Measurements from ENCODE around the gene CEMIP.

Gene CEMIP

DNA sequence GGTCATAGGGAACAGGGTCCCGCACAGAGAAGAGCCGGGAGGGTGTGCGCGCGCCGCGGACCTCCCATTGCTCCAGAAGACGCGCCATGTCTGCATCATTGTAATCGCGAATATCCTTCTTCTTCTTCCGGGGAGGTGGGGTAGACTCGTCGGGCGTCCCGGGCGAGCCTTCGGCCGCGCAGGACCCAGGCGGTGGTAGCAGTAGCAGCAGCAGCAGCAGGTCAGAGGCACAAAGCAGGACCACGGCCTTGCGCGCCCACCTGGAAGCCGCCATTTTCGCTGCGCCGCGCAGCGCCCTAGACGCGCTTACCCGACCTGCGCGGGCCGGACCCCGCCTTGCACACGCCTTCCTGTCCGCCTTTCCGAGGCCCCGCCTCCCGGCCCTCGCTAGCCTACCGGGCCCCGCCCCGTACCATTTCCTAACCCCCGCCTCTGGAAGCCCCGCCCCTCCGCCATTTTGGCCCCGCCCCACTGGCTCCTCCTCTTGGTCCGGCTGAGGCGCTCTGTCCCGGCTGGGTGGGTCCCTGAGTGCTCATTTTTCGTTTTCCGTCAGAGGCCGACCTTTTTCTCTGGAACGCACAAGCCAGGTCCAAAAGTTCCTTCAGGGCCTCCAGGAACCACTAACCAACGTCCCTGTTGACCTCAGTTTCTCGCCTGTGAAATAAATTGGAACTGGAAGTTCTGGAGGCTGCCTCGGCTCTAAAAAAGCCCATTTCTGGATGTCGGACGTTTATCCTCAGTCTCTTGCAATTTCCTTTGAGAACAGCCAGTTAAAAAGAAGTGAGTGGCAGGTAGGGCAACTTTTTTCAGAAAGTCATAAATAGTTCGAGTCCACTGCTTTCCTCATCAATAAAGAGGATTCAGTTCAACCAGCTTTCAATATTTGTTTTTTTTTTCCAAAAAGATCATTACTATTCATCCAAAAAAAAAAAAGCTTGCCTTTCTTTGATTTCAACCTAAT lies 210.6 kb downstream of the CEMIP start, which contains the start of gene MESD:
Gene MESD (minus strand): TSS at position 302 of the 961 bp plus-strand sequence. CDS start 28 bp downstream, at position 274.
- DNase-seq, result peak; percentile 99

DNA sequence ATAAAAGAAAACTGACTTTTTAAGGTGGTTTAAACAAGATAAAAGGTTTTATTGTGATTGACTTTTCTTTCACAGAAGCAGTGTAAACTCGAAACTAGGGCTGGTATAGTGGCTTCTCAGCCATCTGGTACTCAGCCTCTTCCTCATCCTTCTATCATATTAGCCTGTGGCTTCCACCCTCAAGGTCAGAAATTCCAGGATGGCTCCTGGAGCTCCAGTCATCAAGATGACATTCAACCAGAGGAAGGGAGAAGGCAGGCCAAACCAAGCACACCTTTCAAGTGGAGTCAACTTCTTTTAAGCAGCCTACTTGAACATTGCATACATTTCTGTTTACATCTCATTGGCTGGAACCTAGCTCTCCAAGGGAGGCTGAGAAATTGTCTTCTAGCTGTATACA lies 211.8 kb downstream of the CEMIP start:
- DNase-seq, result no peak

DNA sequence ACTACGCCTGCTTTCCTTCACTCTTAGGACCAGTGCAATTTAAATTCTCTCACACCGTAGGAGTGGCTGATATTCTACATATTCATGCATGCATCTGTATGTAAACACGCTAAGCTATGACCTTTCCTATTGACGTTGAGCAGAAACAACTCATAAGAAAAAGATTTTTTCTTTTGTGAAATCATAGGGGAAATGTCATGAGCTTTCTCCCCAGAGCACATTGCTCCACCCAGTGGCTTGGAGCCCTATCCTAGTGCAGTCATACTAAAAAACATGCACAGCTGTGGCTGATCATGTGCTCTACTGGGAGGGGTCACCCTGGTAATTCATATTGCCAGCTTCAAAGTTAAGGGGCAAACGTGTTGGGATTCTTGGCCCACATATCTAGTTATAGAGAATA lies 212.3 kb downstream of the CEMIP start:
- no peak for DNase-seq

DNA sequence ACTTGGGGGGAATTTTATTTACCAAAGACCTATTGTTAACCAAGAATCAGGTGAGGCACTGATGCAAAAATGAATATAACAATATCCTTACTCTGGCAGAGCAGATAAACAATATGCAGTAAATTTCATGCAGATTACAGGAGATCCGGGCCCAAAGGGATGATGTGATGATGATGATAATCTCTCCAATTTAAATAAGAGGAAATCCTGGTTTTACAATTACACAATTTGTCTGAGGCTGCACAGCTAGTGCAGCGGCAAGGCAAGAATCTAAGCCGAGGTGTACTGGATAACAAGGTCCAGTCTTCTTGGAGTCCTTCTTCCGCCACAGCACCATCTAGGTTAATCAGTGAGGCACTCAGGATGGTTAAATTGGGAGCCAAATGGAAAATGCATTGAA lies 212.8 kb downstream of the CEMIP start:
- no peak for DNase-seq

DNA sequence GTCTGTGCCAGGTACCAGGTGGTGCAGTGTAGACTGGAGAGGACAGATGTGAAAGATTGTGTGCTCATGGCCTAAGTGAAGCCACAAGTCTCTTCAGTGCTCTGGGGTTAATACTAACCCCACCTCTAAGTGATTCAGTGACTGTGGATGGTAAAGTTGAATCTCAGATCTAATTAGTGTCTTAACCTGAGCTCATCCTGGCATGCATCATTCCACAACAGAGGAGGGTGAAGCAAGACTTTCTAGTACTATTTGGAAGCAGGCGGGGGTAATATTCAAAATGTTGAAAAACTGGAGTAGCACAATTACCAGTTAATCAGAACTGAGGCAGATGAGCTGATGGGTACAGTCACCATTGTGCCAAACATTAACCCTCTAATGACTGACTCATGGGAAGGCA lies 213.3 kb downstream of the CEMIP start:
- no peak for DNase-seq

DNA sequence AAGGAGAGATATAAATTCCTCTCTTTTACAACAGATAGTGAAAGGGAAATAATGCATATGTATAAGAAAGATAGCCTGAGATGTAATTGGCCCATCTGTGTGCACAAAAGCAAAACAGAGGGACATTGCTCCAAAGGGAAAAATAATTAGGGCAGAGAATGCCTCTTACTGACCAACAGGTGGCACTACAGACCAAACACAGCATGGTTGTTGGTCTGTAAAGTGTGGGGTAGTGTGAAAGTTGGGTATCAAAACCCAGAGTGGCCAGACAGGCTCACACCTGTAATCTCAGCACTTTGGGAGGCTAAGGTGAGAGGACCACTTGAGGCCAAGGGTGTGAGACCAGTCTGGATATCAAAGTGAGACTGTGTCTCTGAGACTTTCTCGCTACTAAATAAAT lies 217.1 kb downstream of the CEMIP start:
- DNase-seq, result no peak

DNA sequence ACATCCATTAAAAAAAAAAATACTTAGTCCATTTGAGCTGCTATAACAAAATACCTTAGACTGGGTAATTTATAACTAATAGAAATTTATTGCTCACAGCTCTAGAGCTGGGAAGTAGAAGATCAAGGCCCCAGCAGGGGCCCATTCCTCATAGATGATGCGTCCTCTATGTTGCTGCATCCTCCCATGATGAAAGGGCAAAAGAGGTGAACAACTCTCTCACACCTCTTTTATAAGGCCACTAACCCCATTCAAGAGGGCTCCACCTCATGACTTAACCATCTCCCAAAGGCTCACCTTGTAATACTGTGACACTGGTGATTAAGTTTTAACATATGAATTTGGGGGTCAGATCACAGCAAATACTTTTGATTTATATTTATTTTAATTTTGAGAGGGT lies 218.5 kb downstream of the CEMIP start:
- no peak for DNase-seq

DNA sequence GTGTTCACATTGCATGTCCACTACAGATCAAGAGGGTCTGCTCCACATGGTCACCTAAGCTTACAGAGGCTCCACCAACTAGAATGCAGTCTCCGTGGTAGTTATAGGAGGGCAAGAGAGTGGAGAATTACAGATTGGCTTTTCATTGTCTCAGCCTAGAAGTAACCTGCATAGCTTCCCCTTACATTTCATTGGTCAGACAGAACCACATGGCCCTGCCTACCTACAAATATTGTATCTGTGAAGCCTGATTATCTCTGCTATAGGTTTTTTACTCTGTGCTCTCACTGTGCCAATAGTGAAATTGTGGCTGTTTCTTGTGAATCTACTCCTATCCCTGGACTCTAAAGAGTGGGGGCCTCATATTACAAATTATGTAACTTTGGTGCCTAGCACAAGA lies 219.1 kb downstream of the CEMIP start:
- no peak for DNase-seq

DNA sequence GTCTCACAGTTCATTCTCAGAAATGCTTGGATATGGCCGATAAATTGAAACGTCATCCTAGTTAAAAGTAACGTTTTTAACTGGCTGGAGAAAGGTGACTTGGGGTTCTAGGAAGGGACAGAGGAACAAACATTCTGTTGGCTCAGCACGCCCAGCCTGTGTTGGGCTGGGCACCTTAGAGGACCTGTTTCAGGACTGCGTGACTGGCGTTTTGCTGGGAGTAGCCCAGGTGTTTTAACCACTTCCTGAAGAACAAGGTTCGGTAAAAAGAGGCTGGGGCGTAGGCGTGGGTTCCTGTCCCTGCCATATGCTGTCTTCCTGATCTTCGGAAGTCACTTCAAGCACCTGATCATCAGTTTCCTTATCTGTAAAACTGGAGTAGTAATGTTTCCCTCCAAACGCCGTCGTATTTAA lies 220.5 kb downstream of the CEMIP start:
- DNase-seq, result peak; percentile 35

DNA sequence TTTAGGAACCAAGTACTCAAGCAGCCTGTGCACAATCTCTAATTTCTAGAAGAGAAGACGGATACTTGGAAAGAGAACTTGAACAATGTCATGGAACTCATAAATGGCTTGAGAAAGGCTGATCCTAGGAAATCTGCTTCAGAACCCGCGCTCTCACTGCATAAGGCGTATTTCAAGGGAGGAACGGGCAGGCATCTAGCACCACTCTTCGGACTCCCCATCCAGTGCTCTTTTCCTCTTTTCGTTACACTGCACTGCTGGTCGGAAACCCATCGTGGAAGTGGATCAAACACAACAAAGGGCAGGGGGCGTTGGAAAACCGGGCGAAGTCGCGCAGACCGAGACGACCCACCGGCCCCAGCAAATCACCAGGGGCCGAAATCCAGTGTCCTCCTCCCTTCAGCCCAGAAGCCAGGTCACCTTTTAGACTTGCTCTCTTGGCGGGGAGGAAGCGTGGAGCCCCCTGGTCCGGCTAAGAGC lies 221.0 kb downstream of the CEMIP start:
- no peak for DNase-seq

DNA sequence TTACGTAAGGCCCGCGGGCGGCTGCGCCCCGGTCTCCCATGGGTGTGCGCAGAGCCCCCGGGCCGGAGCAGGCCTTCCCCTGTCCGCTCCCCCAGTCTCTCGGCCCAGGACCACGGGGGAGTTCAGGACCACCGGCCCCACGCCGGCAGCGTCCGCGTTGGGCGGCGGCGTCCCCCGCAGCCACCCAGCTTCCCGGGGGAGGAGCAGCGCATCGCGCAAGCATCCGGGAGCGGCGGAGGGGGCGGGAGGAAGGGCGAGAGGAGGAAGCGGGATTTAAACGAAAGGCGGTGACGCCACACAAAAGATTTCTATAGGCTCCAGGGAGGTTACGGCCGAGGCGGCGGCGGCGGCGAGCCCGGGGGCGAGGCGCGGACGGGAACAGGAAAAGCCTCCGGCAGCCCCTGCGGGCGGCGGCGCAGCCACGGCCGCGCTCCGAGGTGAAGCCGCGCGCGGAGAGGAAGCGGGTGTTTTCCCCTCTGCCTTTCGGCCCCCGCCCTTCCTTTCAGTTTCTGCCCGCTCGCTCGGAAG lies 221.5 kb downstream of the CEMIP start, which contains the start of gene TLNRD1:
Gene TLNRD1 (plus strand): TSS at position 300 of the 528 bp plus-strand sequence. CDS start 1,349 bp downstream, outside the sequence.
- peak; percentile 71 for DNase-seq

Measured in T-helper 9 cell (primary cell).